NCI-H1105 (cell line): ENCODE data around the gene FIBIN.

Experiments
- DNase-seq: peaks from one replicate; lab custom pipeline; 2025; lab: John Stamatoyannopoulos, UW

The FIBIN gene

DNA sequence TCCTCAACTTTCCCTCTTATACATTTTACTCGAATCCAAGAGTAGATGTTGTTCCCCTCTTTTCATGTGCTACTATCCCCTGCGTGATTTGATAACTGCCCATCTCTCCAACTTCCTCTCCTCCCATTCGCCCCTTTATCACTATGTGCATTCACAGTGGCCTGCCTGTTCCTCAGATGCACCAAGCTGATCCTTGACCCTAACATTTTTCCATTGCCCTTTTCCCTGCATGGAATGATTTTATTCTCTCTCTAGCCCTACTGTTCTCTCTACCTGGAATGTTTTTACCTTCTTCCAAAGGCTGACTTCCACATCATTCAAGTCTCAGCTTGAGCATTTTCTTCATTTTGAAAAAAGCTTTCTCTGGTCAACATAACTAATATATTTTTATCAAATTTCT, 31.0 kb downstream of the FIBIN start:
- DNase-seq, result no peak

DNA sequence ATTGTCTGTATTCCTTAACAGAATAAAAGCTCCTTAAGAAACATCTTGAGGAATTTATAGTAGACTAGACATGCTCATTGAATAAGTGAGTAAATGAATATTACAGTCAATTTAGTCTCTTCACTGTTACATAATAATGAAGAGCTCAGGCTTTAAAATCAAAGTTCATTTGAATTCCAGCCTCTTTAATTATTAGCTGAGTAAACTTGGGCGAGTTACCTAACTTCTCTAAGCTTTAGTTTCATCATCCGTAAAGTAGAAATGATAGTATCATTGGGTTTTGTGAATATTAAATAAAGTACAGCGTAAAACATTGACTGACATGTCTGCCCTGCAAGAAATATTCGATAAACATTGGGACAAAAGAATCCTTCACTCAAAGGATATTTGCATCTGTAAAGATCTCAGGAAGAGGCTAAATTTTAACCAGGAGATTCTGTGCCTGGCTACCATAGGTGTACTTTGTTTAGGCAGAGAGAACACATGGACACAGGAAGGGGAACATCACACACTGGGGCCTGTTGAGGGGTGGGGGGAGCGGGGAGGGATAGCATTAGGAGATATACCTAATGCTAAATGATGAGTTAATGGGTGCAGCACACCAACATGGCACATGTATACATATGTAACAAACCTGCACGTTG, 31.5 kb downstream of the FIBIN start:
- no peak for DNase-seq

DNA sequence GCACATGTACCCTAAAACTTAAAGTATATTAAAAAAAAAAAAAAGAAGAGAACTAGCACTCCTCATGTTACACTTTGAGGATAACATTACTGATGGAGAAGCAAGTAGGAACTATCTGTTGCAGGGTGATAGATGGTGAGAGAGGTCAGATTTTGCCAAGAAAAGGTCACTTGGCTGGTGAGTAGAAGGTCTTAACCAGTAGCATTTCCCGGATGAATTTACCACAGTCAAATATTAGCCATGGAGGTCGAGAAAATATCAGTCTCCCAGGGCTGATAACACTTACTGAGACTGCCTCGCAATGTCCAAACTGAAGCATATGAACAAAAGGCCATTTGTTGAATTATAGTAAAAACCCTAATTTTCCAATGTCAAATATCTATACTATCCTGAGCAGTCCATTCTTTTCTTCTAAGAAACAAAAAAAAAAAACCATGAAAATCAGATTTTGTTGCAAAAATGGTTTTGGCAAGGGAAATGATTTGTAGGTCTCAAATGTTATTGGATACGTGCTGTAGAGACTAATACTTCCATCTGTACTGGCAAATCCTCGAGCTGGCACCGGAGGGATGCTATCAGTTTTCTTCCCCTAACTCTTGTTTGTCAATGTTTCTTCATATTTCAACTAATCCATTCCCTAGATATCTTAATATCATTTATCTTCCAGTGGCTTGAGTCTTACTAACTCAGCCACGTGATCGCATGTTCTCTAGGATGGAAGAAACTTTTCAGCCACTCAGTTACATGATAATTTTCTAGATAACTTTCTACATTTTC, 32.2 kb downstream of the FIBIN start:
- no peak for DNase-seq

DNA sequence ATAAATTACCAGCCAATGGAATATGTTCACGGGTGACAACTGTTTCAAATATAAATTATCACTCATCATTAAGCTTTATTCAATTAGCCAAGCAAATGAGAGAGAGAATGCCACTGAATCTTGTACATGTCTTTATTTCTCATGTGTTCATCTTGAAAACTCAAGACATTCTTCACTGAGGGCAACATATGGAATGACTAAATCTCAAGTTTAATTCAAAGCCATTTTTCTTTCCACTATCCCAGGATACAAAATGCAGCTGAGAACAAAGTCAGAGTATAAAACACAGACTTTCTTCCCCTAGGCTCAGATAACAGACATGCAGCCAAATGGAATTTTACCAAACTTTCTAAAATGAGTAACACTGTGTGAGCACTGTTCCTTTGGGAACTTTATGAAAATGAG, 34.7 kb downstream of the FIBIN start:
- DNase-seq, result no peak

DNA sequence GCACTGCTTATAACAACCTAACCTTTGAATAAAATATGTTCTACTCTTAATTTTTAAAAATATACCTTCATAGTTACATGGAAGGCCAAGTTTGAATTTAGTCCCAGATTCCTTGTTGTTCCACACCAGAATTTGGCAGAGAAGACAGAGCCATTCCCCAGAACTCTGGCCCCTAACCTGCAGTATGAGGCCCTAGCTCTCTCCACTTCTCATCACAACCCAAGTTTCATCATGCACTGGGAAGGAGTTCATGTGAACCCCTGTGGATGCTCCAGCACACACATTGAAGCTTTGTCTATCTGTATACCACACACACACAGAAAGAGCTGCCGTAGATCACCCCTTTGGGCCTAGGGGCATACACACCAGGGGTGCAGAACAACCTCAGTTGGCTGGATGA, 36.1 kb downstream of the FIBIN start:
- no peak for DNase-seq

DNA sequence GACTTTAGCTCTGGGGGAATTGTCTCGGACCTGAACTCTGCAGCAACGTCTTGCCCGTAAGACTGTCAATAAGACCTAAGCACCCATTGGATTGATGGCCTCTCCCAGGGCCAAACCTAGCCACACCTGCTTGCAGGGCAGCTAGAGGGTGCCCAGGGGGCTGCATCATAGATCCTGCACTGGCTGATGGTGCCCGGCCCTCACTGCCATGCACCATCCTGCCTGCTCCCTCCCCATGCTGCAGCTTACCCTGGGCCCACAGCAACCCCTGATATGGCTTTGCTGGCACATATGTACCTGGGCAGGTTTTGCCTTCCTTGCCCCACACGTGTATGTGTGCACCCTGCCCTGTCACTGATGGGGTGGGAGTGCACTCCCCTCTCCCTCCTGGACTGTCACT, 37.8 kb downstream of the FIBIN start:
- no peak for DNase-seq

DNA sequence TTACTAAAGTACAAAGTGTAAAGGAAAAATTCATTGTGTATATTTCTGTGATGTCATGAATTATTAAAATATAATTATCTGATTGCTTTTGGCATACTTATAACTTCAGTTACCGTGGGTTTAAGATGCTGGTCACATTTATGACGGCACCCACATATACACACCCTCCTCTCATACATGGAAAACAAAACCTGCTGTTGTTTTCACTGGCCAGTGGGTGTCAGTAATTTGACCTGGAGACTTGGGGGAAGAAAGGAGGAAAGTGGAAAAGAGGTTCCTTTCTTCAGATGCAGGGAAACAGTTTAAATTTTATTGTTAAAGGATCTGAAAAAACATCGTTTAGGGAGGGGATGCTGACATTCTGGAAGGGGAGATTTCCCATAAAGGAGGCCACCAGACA, 46.0 kb downstream of the FIBIN start:
- no peak for DNase-seq

DNA sequence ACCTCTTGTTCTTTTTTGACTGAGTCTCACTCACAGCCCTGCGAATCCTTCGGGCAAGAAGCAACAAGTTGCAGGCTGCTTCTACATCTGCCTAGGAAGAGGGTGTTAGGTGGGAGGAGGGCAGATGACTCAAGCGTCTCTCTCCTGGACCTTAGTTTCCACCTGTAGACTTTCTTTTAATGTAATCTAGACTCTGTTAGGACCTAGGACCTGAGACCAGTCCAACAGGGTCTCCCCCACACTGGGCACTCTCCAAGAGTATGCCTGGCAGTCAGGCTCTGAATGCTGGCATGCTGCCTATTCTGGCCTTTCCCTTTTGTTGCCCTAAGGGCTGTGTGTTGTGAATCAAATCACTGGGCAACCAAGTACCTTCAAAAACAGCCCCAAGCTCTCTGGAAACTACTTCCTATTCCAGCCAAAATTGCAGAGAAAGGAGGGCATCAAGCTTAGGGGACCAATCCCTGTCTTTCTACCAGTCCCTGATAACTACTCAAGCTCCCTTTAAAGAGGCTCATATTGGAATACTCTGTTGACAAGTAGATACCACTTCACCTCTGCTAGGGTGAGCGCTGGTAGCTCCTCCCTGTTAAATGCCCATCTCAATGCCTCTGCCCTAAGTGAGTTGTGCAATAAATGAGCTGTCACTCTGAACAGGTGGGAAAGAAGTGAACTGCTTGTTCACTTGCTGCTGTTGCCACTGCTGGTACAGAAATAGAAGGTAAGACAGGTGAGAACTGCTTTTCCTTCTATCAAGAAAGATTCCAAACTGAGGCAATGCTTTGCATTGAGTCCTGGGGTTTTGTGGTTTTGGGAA, 46.6 kb downstream of the FIBIN start, which contains the start of gene BBOX1:
TSS of gene BBOX1 (plus strand) at position 514 of the 814 bp plus-strand sequence. CDS start 14,616 bp downstream, outside the sequence.
- DNase-seq, result peak; percentile 59

DNA sequence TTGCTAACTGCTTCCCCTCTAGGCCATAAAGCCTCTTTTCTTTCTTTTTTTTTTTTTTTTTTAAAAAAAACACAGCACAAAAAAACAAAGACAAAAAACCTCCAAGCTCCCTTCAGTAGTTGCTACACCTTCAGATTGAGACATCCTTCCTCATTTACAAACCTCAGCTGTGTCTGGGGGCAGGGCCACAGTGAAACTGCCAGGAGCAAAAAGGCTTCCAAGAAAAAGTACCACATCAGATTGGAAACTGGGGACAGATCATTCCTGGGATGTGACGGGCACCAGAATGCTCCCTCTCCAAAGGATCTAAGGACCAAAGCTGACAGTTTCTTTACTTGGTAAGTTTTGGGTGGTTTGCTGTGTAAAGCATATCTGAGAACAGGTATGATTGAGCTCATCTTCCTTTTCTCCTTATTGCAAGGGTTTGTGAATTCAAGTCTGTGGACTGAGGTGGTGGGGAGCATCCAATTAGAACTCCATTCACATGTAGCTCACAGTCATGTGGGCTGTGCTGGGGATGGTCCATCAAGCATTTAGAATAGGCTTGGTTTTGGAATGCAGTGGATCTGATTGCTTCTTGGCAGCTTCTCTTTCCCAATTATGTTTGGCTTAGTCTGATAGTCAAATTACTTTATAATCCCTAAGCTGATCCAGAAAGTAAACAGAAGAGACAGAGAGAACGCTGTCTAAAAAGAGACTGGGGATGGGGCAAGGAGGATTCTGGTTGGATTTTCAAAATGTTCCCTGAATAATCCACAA, 47.4 kb downstream of the FIBIN start:
- no peak for DNase-seq
